HUDEP-2 (cell line): ENCODE results near the gene TMPRSS7.

Experiments used
- DNase-seq, 76 experiments: peaks; one replicate each; lab custom pipeline; 2025; ENCODE audit not compliant: unreplicated experiment in 76 of 76; lab: John Stamatoyannopoulos, UW

TMPRSS7 gene

GRCh38 chr3:112124907-112125607 lies 90.5 kb downstream of the TMPRSS7 start:
- no peak for DNase-seq

- DNase-seq: peak in 3 of 76 experiments; percentile 2 to 6 (median 2)
Measured at GRCh38 chr3:112126511-112126911, 92.0 kb downstream of the TMPRSS7 start.

- DNase-seq: no peak
Measured at GRCh38 chr3:112127522-112128494, 93.3 kb downstream of the TMPRSS7 start.

GRCh38 chr3:112128843-112129727 lies 94.5 kb downstream of the TMPRSS7 start:
- DNase-seq: no peak

GRCh38 chr3:112129925-112130637 lies 95.5 kb downstream of the TMPRSS7 start:
- DNase-seq: no peak

- no peak for DNase-seq
Measured at GRCh38 chr3:112130638-112130993, 96.1 kb downstream of the TMPRSS7 start.
